H7 (cell line): ENCODE data around the gene ADAT2. TPM values are rescaled to one million over a fixed set of nuclear protein-coding genes. Genes with fewer than 3 reads are reported as not detected.
A peak's percentile ranks its signal among the peaks of the same experiment; 100 is the strongest.
"Not testable (repeated sequence)": the region's sequence is repeated elsewhere in the genome, so short reads cannot be mapped to it uniquely, and the experiment has no call there.

Source experiments
- DNase-seq: peaks from one replicate; pipeline ENCODE4 v3.0.0; 2012
- H3K27me3 ChIP-seq: 2 replicates; pipeline ENCODE4 v1.6.0; 2011; ENCODE audit warnings: mild to moderate bottlenecking, low read length; ENCODE audit not compliant: control insufficient read depth, insufficient read depth
- H3K36me3 ChIP-seq: replicated peaks from 2 replicates; pipeline ENCODE4 v1.5.1; 2011; ENCODE audit warnings: low read length; ENCODE audit not compliant: control insufficient read depth, insufficient read depth
- H3K4me3 ChIP-seq: 2 replicates; pipeline ENCODE4 v1.5.1; 2011; ENCODE audit warnings: low read depth, mild to moderate bottlenecking, control low read depth, low read length, moderate library complexity; ENCODE audit not compliant: insufficient read depth
- total RNA-seq: library from RNA; depleted of rRNA; stranded (reverse); fragments of >200 nt; shearing (Covaris generic); gene quantifications from 2 replicates; pipeline ENCODE4 v1.2.3, GENCODE V29; 2014

ADAT2 gene
- total RNA-seq, 1 experiment from 2014 or later: 3.8 TPM

GRCh38 chr6:143457563-143458359, 7.3 kb upstream of the ADAT2 start:
- DNase-seq: no peak
- no peaks in the 10 kb centered on the region for H3K27me3 ChIP-seq
- no peak overlapping the region for H3K4me3 ChIP-seq
- H3K36me3 ChIP-seq: no peaks in the 10 kb centered on the region

DNA sequence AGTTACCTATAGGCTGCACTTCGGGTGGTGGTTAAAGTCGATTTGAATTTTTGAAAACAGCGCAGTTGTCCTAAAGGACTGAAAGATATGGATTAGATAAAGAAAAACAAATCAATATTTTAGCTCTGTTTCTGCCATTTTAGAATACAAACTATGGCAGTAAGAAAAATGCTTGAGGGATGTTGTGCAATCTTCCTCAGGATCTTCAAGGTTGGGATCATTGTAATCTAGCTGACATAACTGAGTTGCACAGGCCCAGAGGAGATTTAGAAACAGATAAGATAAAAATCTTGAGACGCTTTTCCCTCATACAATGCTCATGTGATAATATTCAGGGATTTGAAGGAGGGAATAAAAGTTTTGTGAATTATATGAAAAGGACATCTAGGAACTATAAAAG, 1.0 kb upstream of the ADAT2 start:
- H3K4me3 ChIP-seq: peak overlapping the region; percentile 79; the same call in 1 of the 2 replicates
- H3K27me3 ChIP-seq: no peaks in the 10 kb centered on the region
- no peak for DNase-seq
- H3K36me3 ChIP-seq: no peaks in the 10 kb centered on the region

DNA sequence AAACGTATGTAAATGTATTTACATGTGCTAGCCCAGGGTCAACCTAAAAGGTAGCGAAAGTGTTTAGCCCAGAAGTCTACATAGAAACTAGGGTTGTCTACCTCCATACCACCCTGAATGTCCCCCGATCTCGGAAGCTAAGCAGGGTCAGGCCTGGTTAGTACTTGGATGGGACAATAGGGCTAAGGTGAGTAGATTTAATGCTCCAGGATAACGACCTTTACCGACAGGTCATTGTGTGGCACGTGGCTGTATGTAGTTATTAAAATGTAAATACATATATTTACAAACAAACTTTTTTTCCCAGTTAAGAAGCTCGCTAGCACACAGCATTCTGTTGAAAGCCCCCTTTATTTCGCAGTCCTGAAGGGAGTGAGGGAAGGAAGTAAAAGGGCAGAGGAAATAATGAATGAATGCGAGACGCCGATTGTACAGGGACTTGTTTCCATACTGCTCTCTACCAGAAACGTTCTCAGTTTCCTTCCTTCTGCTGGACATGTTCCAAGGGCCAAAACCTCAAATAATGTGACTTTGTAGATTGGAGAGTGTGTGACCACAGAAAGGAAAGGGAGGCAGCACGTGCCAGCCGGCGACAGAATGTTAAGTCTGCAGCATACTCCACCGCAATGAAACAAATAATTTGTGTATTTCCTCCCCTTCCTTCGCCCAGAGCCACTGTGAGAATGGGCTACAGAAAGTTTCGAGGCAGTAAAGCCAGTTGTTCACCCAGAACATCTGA, 612 bp downstream of the ADAT2 start:
- Histone ChIP-seq H3K4me3 (peak overlapping the region; percentile 79), H3K27me3 (no peaks in the 10 kb centered on the region), H3K36me3 (no peaks in the 10 kb centered on the region)
- no peak for DNase-seq

DNA sequence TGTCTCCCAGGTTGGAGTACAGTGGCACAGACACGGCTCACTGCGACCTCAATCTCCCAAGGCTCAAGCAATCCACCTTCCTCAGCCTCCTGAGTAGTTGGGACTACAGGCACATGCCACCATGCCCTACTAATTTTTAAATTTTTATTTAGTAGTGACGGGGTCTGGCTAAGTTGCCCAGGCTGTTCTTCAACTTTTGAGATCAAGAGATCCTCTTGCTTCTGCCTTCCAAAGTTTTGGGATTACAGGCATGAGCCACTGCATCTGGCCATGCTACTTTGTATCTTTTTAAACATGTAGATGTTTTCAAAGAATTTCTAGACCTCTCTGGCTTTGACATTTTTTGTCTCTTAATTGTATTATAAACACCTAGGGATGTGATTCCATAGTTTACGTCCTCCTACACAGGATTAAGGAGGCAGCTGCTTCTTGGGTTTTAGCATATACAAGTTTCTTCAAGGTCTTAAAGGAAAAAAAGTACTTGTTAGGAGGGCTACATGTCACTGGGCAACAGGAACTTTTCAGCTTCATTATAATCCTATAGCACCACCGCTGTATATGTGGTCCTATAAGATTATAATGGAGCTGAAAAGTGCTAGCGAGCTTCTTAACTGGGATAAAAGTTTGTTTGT, 1.3 kb downstream of the ADAT2 start:
- no peak for DNase-seq
- H3K36me3 ChIP-seq: no peaks in the 10 kb centered on the region
- H3K27me3 ChIP-seq: no peaks in the 10 kb centered on the region
- peak overlapping the region; percentile 79 for H3K4me3 ChIP-seq

- not testable (repeated sequence) for H3K4me3 ChIP-seq, H3K36me3 ChIP-seq, DNase-seq, H3K27me3 ChIP-seq
Observed at GRCh38 chr6:143447865-143448264, 2.6 kb downstream of the ADAT2 start.

- Histone ChIP-seq H3K27me3 (no peaks in the 10 kb centered on the region), H3K36me3 (no peaks in the 10 kb centered on the region; the same call in 1 of the 2 replicates), H3K4me3 (no peak overlapping the region)
- DNase-seq: no peak
Observed at GRCh38 chr6:143443096-143443495, 7.4 kb downstream of the ADAT2 start.

DNA sequence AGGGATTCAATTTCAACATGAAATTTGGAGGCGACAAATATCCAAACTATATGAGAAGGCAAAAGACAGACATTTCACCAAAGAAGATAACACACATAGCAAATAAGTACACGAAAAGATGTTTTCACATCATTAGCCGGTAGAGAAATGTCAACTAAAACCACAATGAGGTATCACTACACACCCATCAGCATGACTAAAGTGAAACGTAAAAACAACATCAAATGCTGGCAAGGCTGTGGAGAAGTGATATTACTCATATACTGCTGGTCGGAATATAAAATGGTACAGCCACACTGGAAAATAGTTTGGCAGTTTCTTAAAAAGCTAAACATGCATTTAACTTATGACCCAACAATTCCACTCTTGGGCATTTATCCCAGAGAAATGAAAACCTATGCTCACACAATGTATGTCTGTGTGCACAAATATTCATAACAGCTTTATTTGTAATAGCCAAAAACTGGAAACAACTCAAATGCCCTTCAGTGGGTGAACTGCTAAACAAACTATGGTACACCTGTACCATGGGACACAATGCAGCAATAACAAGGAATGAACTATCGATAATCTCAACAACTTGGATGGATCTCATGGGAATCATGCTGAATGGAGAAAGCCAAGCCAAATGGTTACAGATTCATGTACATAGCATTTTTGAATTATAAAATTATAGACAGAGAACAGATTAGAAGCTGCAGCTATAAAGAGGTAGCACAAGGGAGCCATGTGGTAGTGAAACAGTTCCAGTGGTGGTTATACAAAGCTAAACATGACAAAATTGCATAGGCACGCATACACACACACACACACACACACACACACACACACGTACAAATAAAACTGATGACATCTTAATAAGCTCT, 8.6 kb downstream of the ADAT2 start:
- Histone ChIP-seq H3K36me3 (no peaks in the 10 kb centered on the region; the same call in 1 of the 2 replicates), H3K4me3 (no peak overlapping the region), H3K27me3 (no peaks in the 10 kb centered on the region)
- no peak for DNase-seq

GRCh38 chr6:143441010-143441409, 9.5 kb downstream of the ADAT2 start:
- no peak overlapping the region for H3K4me3 ChIP-seq
- no peak for DNase-seq
- H3K27me3 ChIP-seq: no peaks in the 10 kb centered on the region
- no peaks in the 10 kb centered on the region; the same call in 1 of the 2 replicates for H3K36me3 ChIP-seq

- peaks cover 3% of the 10 kb centered on the region for H3K36me3 ChIP-seq
- no peak overlapping the region for H3K4me3 ChIP-seq
- H3K27me3 ChIP-seq: no peaks in the 10 kb centered on the region
- no peak for DNase-seq
Observed at GRCh38 chr6:143432588-143432987, 17.9 kb downstream of the ADAT2 start.

DNA sequence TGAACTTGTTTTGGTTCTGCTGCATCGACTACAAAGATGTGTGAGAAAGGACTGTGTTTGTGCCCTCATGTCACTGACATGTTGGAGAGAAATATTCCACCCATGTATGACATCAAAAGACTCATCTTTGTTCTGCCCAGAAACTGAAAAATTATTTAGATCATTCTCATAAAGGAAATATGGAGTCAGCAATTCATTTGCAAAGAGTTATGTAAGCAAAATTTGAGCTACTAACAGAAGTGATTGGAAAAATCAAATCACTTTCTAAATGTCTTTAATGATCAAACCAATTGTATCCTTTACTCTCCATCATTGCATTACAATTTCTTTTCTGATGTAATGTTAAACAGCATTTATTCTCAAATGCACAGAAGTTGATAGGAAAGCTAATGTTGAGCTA, 19.3 kb downstream of the ADAT2 start:
- no peak for DNase-seq
- Histone ChIP-seq H3K36me3 (peaks cover 3% of the 10 kb centered on the region), H3K27me3 (no peaks in the 10 kb centered on the region), H3K4me3 (no peak overlapping the region)

GRCh38 chr6:143429970-143430369, 20.5 kb downstream of the ADAT2 start:
- H3K36me3 ChIP-seq: peaks cover 3% of the 10 kb centered on the region
- no peaks in the 10 kb centered on the region for H3K27me3 ChIP-seq
- no peak overlapping the region for H3K4me3 ChIP-seq
- DNase-seq: no peak

GRCh38 chr6:143427109-143427817, 23.2 kb downstream of the ADAT2 start:
- no peaks in the 10 kb centered on the region for H3K27me3 ChIP-seq

GRCh38 chr6:143426026-143426425, 24.5 kb downstream of the ADAT2 start:
- Histone ChIP-seq H3K4me3 (no peak overlapping the region), H3K36me3 (no peaks in the 10 kb centered on the region; the same call in none of the 2 replicates)
- DNase-seq: no peak

More at GRCh38 chr6:143427109-143427817, 23.2 kb downstream of the ADAT2 start:
- Histone ChIP-seq H3K36me3 (peaks cover 2% of the 10 kb centered on the region), H3K4me3 (no peak overlapping the region)
- DNase-seq: peak; percentile 81

More at GRCh38 chr6:143426026-143426425, 24.5 kb downstream of the ADAT2 start:
- no peaks in the 10 kb centered on the region for H3K27me3 ChIP-seq
